Medulla oblongata (tissue), 1 donor: ENCODE results near the gene ELMO2.
A peak's percentile ranks its signal among the peaks of the same experiment; 100 is the strongest.

Experiments used
- DNase-seq: peaks from one replicate; pipeline ENCODE4 v3.0.0-alpha.2; 2015; ENCODE audit errors: extremely low spot score

The ELMO2 gene

GRCh38 chr20:46351357-46352058, 54.9 kb downstream of the ELMO2 start:
- no peak for DNase-seq

- peak; percentile 45 for DNase-seq
Observed at GRCh38 chr20:46350986-46351267, 55.5 kb downstream of the ELMO2 start.

- peak; percentile 43 for DNase-seq
Observed at GRCh38 chr20:46350201-46350985, 56.0 kb downstream of the ELMO2 start.

- no peak for DNase-seq
Observed at GRCh38 chr20:46349742-46350056, 56.7 kb downstream of the ELMO2 start.

- DNase-seq: peak; percentile 80
Observed at GRCh38 chr20:46349035-46349741, 57.2 kb downstream of the ELMO2 start.

- peak; percentile 37 for DNase-seq
Observed at GRCh38 chr20:46347841-46348803, 58.3 kb downstream of the ELMO2 start.

GRCh38 chr20:46346770-46347169, 59.6 kb downstream of the ELMO2 start:
- DNase-seq: no peak

- no peak for DNase-seq
Observed at GRCh38 chr20:46344488-46345162, 61.8 kb downstream of the ELMO2 start.

- no peak for DNase-seq
Observed at GRCh38 chr20:46343975-46344357, 62.4 kb downstream of the ELMO2 start.

- DNase-seq: no peak
Observed at GRCh38 chr20:46343348-46343974, 63.0 kb downstream of the ELMO2 start.

GRCh38 chr20:46342451-46343347, 63.7 kb downstream of the ELMO2 start:
- no peak for DNase-seq

- DNase-seq: no peak
Observed at GRCh38 chr20:46342010-46342378, 64.4 kb downstream of the ELMO2 start.

- no peak for DNase-seq
Observed at GRCh38 chr20:46341074-46342009, 65.1 kb downstream of the ELMO2 start.

GRCh38 chr20:46339037-46339436, 67.4 kb downstream of the ELMO2 start:
- no peak for DNase-seq

GRCh38 chr20:46336735-46337134, 69.7 kb downstream of the ELMO2 start:
- DNase-seq: no peak

- no peak for DNase-seq
Observed at GRCh38 chr20:46334303-46334904, 72.0 kb downstream of the ELMO2 start.

- DNase-seq: no peak
Observed at GRCh38 chr20:46333161-46333991, 73.0 kb downstream of the ELMO2 start.
